GM18508 (cell line): ENCODE measurements around the gene NSG1.
"Not testable (repeated sequence)": the region's sequence is repeated elsewhere in the genome, so short reads cannot be mapped to it uniquely, and the experiment has no call there.

Experiments
- ATAC-seq: cut with Tn5 transposase; IDR thresholded peaks from one replicate; pipeline ENCODE4 v1.9.1; 2021; ENCODE audit warnings: moderate number of reproducible peaks; ENCODE audit not compliant: insufficient read depth, unreplicated experiment

Gene NSG1, protein sequence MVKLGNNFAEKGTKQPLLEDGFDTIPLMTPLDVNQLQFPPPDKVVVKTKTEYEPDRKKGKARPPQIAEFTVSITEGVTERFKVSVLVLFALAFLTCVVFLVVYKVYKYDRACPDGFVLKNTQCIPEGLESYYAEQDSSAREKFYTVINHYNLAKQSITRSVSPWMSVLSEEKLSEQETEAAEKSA

GRCh38 chr4:4386736-4387392 is at the start of gene NSG1:
NSG1 (plus strand) TSS chr4:4387102; CDS start chr4:4387630, 528 bp downstream.
- no peak for ATAC-seq

GRCh38 chr4:4338210-4339001 is 48.5 kb upstream of the NSG1 start:
- no peak for ATAC-seq

GRCh38 chr4:4339504-4340085 is 47.3 kb upstream of the NSG1 start:
- no peak for ATAC-seq

DNA sequence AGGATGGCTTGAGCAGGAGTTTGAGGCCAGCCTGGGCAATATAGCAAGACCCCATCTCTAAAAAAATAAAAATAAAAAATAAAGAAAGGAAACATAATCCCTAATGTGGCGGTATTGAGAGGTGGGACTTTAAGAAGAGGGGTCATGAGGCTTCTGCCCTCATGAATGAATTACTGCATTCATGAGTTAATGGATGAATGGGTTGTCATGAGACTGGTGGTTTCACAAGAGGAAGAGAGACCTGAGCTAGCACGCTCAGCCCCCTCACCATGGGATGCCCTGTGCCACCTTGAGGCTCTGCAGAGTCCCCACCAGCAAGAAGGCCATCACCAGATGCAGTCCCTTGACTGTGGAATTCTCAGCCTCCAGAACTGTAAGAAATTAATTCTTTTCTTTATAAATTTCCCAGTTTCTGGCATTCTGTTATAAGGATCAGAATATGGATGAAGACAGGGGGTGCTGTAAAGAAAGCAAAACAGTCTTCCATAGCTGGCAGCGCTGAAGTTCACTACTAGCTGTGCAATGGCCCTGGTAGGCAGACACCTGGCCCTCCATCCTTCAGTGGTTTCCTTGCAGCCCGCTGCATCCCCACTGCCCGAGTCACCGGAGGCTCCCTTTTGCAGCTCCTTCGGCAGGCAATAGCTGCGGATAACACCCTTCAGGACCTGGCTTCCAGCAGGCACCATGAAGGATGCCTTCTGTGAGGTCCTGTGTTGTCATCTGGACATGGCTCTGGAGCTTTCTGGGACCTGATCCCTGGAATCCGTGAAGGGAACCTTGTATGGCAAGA is 44.8 kb upstream of the NSG1 start:
- no peak for ATAC-seq

GRCh38 chr4:4343038-4343437 is 43.9 kb upstream of the NSG1 start:
- no peak for ATAC-seq

GRCh38 chr4:4344915-4345527 is 41.9 kb upstream of the NSG1 start:
- peak; percentile 81 for ATAC-seq

GRCh38 chr4:4347585-4347984 is 39.3 kb upstream of the NSG1 start:
- no peak for ATAC-seq

- ATAC-seq: not testable (repeated sequence)
Measured at GRCh38 chr4:4348585-4348984, 38.3 kb upstream of the NSG1 start.

GRCh38 chr4:4349867-4350266 is 37.0 kb upstream of the NSG1 start:
- no peak for ATAC-seq

DNA sequence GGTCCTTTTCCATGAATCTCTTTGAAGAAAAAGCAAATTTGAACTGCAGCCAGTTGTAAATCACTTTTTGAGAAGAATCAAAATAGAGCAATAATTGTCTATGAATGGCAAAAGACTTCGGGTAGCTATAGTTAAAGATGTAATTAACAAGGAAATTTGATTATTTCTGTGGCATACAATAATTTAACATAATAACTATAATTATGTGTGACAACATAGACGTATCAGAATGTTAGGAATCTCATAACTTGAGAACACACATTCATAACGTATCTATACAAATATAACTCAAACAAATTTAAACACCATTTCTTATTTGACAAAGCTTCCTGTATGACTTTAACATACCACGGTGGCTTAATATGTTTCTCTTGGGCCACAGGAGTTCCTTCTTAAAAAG is 36.0 kb upstream of the NSG1 start:
- no peak for ATAC-seq

DNA sequence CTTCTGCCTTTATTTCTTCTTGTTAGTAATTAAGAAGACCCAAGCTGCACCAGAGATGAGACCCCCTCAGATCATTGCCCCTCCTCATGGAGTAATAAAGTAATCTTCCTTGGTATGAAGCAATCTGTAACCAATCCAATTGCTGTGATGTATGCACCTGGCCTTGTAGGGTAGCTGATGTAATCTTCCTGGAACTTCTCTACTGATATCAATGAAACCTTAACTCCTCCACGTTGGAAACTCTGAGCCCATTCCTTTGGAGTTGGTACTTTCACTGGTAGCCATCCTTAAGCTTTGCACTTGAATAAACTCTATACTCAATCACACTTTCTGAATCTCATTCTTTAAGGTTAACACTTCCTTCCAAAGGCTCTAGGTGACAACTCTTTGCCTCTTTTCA is 31.6 kb upstream of the NSG1 start:
- ATAC-seq: no peak

DNA sequence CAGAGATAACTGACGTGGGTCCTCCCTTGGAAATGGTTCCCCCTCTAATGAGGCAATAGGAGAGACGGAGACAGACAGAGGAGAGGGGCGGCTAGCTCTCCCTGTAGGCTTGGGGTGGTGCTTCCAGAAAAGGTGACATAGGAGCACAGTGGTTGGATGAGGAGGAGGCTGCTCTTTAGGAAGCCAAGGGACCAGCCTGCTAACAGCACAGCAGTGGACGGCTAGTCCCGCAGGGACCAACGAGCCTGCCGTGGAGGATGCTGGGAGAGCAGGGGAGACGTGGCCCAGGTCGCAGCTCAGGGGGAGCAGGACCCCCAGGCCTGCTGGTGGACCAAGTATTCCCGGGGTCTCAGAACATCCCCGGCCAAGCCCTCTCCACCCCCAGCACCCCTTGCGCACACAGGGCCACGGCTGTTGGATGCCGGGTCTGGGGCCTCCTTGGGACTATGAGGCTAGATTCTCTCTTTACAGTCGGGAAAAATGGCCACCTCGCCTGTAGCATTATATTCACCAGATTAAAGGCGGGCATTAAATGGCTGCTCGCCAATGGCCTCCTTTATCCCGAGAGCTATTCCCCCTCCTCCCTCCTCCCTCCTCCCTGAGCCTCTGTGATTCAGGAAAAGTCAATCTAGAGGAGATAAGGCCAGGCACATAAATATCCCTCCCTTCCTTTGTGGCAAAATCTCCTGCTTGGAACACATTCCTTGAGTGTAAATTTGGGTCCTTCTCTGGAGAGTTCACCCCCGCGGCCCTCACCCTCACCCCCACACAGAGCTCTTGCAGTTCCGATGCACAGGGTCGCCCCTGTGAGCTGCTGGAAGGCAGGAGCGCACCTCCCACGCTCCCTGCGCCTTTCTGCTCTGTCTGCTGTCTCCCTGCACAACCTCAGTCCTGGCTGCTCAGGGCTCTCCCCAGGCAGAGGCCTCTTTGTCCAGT is 30.5 kb upstream of the NSG1 start:
- ATAC-seq: no peak

GRCh38 chr4:4358093-4358854 is 28.6 kb upstream of the NSG1 start:
- no peak for ATAC-seq

DNA sequence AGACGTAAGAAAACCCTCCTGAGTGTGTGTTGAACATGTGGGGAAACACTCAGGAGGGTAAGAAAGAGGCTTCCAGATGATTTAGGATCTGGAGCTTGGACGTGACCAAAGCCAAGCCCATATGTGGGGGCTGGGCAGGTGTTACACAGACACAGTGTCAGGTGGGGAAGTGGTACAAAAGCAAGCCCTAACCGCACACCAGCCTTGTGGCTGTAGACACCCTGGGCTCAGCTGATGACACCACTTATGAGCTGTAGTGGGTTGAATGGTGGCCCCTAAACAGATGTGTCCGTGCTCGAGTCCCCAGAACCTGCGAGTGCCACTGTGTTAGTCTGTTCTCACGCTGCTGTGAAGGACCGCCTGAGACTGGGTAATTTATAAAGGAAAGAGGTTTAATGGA is 25.0 kb upstream of the NSG1 start:
- ATAC-seq: no peak

- no peak for ATAC-seq
Measured at GRCh38 chr4:4362991-4363697, 23.8 kb upstream of the NSG1 start.

DNA sequence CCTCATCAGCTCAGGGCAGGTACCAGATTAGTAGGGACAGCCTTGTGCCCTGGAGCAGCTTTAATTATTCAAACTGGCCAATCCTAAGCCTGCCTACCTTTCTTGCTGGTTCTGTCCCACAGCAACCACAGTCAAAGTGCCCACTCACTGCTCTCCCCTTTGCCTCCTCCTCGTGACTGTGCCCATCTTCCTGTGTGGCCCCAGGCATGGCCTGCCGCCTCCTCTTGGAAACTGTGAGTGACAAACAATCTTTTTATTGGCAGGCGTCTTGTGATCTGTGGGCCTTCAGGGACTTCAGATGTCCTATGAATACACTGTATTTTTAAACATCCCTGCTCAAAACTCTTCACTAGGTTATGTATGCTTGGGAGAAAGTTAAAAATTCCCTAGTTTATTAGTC is 22.8 kb upstream of the NSG1 start:
- ATAC-seq: no peak

- ATAC-seq: no peak
Measured at GRCh38 chr4:4364486-4365208, 22.3 kb upstream of the NSG1 start.
